HepG2 (cell line): Measurements from ENCODE around the gene TJAP1. TPM values are rescaled to one million over a fixed set of nuclear protein-coding genes. Genes with fewer than 3 reads are reported as not detected.
A peak's percentile ranks its signal among the peaks of the same experiment; 100 is the strongest.

ENCODE experiments used
- GTF3A ChIP-seq: sonication (generic); formaldehyde crosslinking; conservative IDR thresholded peaks from 2 replicates; pipeline ENCODE4 v1.4.0; 2020; ENCODE audit warnings: mild to moderate bottlenecking, missing genetic modification reagents
- IKZF4 ChIP-seq: sonication (generic); formaldehyde crosslinking; IDR thresholded peaks from 2 replicates; pipeline ENCODE4 v1.5.1; 2020; ENCODE audit warnings: borderline replicate concordance, mild to moderate bottlenecking, low read depth, missing genetic modification reagents; ENCODE audit errors: not compliant biosample characterization
- MAF1 ChIP-seq: sonication (generic); formaldehyde crosslinking; IDR thresholded peaks from 2 replicates; pipeline ENCODE4 v1.5.0; 2020; ENCODE audit warnings: missing genetic modification reagents, borderline replicate concordance
- NFATC3 ChIP-seq: sonication (generic); formaldehyde crosslinking; IDR thresholded peaks from 2 replicates; pipeline ENCODE4 v1.5.1; 2020; ENCODE audit warnings: mild to moderate bottlenecking, missing genetic modification reagents
- ZNF17 ChIP-seq: sonication (generic); formaldehyde crosslinking; IDR thresholded peaks from 2 replicates; pipeline ENCODE4 v1.5.0; 2020; ENCODE audit warnings: mild to moderate bottlenecking, missing genetic modification reagents
- ZNF569 ChIP-seq: sonication (generic); formaldehyde crosslinking; IDR thresholded peaks from 2 replicates; pipeline ENCODE4 v1.5.0; 2020; ENCODE audit warnings: mild to moderate bottlenecking, missing genetic modification reagents, moderate library complexity, borderline replicate concordance
- ZNF839 ChIP-seq: sonication (generic); formaldehyde crosslinking; IDR thresholded peaks from 2 replicates; pipeline ENCODE4 v1.4.0; 2020; ENCODE audit warnings: missing genetic modification reagents, mild to moderate bottlenecking, borderline replicate concordance
- ZZZ3 ChIP-seq: sonication (generic); formaldehyde crosslinking; IDR thresholded peaks from 2 replicates; pipeline ENCODE4 v1.4.0; 2020; ENCODE audit warnings: missing genetic modification reagents, mild to moderate bottlenecking, borderline replicate concordance
- polyA plus RNA-seq, 8 experiments: library from polyadenylated mRNA; depleted of rRNA in 3 of 8; stranded (reverse) in 7 of 8; unstranded in 1 of 8; fragments of >200 nt; fragmentation: Illumina TruSeq in 4 of 8; extraction: Trizol in 4 of 8; gene quantifications; 2 replicates each; pipeline versions ENCODE4 v1.2.1 to v1.2.3, GENCODE V29; 2011 to 2016; ENCODE audit warnings: low read depth in 4 of 8, missing spikeins in 1 of 8, mixed read lengths in 1 of 8; ENCODE audit not compliant: insufficient read depth in 1 of 8
- total RNA-seq, 5 experiments: library from RNA; depleted of rRNA; stranded (reverse); fragments of >200 nt; fragmentation: Illumina TruSeq; extraction: Trizol; gene quantifications; 2 replicates each; pipeline ENCODE4 v1.2.3, GENCODE V29; 2016; ENCODE audit warnings: low read depth in 1 of 5
- TF ChIP-seq, protein P1 (sequence below): sonication (generic); formaldehyde crosslinking; IDR thresholded peaks from 2 replicates; pipeline ENCODE4 v1.8.1; 2023; ENCODE audit warnings: missing genetic modification reagents, mild to moderate bottlenecking, borderline replicate concordance
- TF ChIP-seq, protein P2 (sequence below): sonication (generic); formaldehyde crosslinking; IDR thresholded peaks from 2 replicates; pipeline ENCODE4 v1.4.0; 2020; ENCODE audit warnings: mild to moderate bottlenecking, missing genetic modification reagents
- TF ChIP-seq, protein P3 (sequence below): sonication (generic); formaldehyde crosslinking; IDR thresholded peaks from 2 replicates; pipeline ENCODE4 v1.5.1; 2020; ENCODE audit warnings: mild to moderate bottlenecking, missing genetic modification reagents, moderate library complexity
- TF ChIP-seq, protein P4 (sequence below): sonication (generic); formaldehyde crosslinking; IDR thresholded peaks from 2 replicates; pipeline ENCODE4 v1.4.0; 2020; ENCODE audit warnings: missing genetic modification reagents
- TF ChIP-seq, protein P5 (sequence below): sonication (generic); formaldehyde crosslinking; IDR thresholded peaks from 2 replicates; pipeline ENCODE4 v1.8.1; 2022; ENCODE audit warnings: low read depth, mild to moderate bottlenecking, missing genetic modification reagents

Gene TJAP1
- total and polyA plus RNA-seq, 2 of the 13 experiments (the other 11 are each of a cell fraction or from before 2014, with no cell fraction given): 15.7 to 41.6 TPM

DNA sequence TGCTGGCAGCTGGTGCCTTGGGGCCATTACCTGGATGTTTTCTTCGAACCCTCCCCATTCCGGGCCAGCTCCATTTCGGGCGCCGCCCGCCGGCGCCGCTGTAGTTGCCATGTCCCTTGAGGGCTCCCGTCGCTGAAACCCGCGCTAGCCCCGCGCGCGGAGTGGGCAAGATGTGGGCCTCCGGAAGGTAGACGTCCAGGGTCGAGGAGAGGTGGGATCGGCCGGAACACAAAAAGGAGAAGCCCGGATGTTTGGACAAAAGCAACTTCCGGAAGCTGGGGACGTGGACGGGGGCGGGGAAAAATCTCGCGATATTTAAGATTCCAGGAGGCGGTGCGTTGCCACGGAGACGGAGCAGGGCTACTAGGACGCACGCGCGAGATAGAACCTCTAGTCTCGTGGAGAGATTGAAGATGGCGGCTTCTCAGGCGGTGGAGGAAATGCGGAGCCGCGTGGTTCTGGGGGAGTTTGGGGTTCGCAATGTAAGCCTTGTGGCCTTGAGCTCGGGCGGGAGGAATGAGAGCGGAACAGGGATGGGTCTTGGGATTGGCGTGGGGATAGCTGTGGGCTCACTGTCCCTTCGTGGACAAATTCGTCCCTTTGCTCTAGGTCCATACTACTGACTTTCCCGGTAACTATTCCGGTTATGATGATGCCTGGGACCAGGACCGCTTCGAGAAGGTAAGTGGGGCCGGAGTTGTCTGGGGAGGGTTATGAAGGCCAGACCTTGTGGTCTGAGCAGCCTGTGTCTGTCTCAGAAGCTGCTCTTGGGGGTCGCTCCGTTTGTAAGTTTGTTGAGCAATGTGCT is 39.5 kb downstream of the TJAP1 start, which contains the start of the genes POLR1C and YIPF3 (continued):
- peak; percentile 11 for TF ChIP-seq IKZF4 (CRISPR knock-in tag)
- TF ChIP-seq, protein P1, sequence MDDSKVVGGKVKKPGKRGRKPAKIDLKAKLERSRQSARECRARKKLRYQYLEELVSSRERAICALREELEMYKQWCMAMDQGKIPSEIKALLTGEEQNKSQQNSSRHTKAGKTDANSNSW (CRISPR knock-in tag): 0 out of 2 replicates have a peak, but pooled peaks have one; percentile 41
- TF ChIP-seq ZNF569 (CRISPR knock-in tag): peak; percentile 64; the same call in 1 of the 2 replicates
- TF ChIP-seq ZZZ3: peak; percentile 78
- TF ChIP-seq, protein P2, sequence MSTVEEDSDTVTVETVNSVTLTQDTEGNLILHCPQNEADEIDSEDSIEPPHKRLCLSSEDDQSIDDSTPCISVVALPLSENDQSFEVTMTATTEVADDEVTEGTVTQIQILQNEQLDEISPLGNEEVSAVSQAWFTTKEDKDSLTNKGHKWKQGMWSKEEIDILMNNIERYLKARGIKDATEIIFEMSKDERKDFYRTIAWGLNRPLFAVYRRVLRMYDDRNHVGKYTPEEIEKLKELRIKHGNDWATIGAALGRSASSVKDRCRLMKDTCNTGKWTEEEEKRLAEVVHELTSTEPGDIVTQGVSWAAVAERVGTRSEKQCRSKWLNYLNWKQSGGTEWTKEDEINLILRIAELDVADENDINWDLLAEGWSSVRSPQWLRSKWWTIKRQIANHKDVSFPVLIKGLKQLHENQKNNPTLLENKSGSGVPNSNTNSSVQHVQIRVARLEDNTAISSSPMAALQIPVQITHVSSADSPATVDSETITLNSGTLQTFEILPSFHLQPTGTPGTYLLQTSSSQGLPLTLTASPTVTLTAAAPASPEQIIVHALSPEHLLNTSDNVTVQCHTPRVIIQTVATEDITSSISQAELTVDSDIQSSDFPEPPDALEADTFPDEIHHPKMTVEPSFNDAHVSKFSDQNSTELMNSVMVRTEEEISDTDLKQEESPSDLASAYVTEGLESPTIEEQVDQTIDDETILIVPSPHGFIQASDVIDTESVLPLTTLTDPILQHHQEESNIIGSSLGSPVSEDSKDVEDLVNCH: no peak
- peak; percentile 16; the same call in 1 of the 2 replicates for TF ChIP-seq ZNF839 (CRISPR knock-in tag)
- TF ChIP-seq GTF3A (CRISPR knock-in tag): peak; percentile 91; the same call in 1 of the 2 replicates
- TF ChIP-seq, protein P3, sequence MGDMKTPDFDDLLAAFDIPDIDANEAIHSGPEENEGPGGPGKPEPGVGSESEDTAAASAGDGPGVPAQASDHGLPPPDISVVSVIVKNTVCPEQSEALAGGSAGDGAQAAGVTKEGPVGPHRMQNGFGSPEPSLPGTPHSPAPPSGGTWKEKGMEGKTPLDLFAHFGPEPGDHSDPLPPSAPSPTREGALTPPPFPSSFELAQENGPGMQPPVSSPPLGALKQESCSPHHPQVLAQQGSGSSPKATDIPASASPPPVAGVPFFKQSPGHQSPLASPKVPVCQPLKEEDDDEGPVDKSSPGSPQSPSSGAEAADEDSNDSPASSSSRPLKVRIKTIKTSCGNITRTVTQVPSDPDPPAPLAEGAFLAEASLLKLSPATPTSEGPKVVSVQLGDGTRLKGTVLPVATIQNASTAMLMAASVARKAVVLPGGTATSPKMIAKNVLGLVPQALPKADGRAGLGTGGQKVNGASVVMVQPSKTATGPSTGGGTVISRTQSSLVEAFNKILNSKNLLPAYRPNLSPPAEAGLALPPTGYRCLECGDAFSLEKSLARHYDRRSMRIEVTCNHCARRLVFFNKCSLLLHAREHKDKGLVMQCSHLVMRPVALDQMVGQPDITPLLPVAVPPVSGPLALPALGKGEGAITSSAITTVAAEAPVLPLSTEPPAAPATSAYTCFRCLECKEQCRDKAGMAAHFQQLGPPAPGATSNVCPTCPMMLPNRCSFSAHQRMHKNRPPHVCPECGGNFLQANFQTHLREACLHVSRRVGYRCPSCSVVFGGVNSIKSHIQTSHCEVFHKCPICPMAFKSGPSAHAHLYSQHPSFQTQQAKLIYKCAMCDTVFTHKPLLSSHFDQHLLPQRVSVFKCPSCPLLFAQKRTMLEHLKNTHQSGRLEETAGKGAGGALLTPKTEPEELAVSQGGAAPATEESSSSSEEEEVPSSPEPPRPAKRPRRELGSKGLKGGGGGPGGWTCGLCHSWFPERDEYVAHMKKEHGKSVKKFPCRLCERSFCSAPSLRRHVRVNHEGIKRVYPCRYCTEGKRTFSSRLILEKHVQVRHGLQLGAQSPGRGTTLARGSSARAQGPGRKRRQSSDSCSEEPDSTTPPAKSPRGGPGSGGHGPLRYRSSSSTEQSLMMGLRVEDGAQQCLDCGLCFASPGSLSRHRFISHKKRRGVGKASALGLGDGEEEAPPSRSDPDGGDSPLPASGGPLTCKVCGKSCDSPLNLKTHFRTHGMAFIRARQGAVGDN (CRISPR knock-in tag): peak; percentile 94
- TF ChIP-seq MAF1: peak; percentile 62; the same call in 1 of the 2 replicates
- TF ChIP-seq ZNF17 (CRISPR knock-in tag): 0 out of 2 replicates have a peak, but pooled peaks have one; percentile 78
- TF ChIP-seq, protein P4, sequence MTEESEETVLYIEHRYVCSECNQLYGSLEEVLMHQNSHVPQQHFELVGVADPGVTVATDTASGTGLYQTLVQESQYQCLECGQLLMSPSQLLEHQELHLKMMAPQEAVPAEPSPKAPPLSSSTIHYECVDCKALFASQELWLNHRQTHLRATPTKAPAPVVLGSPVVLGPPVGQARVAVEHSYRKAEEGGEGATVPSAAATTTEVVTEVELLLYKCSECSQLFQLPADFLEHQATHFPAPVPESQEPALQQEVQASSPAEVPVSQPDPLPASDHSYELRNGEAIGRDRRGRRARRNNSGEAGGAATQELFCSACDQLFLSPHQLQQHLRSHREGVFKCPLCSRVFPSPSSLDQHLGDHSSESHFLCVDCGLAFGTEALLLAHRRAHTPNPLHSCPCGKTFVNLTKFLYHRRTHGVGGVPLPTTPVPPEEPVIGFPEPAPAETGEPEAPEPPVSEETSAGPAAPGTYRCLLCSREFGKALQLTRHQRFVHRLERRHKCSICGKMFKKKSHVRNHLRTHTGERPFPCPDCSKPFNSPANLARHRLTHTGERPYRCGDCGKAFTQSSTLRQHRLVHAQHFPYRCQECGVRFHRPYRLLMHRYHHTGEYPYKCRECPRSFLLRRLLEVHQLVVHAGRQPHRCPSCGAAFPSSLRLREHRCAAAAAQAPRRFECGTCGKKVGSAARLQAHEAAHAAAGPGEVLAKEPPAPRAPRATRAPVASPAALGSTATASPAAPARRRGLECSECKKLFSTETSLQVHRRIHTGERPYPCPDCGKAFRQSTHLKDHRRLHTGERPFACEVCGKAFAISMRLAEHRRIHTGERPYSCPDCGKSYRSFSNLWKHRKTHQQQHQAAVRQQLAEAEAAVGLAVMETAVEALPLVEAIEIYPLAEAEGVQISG: peak; percentile 92
- peak; percentile 91; the same call in 1 of the 2 replicates for TF ChIP-seq NFATC3 (CRISPR knock-in tag)
- TF ChIP-seq, protein P5, sequence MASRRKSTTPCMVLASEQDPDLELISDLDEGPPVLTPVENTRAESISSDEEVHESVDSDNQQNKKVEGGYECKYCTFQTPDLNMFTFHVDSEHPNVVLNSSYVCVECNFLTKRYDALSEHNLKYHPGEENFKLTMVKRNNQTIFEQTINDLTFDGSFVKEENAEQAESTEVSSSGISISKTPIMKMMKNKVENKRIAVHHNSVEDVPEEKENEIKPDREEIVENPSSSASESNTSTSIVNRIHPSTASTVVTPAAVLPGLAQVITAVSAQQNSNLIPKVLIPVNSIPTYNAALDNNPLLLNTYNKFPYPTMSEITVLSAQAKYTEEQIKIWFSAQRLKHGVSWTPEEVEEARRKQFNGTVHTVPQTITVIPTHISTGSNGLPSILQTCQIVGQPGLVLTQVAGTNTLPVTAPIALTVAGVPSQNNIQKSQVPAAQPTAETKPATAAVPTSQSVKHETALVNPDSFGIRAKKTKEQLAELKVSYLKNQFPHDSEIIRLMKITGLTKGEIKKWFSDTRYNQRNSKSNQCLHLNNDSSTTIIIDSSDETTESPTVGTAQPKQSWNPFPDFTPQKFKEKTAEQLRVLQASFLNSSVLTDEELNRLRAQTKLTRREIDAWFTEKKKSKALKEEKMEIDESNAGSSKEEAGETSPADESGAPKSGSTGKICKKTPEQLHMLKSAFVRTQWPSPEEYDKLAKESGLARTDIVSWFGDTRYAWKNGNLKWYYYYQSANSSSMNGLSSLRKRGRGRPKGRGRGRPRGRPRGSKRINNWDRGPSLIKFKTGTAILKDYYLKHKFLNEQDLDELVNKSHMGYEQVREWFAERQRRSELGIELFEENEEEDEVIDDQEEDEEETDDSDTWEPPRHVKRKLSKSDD (CRISPR knock-in tag): 0 out of 2 replicates have a peak, but pooled peaks have one; percentile 58
